Stimulated activated CD4-positive, alpha-beta T cell treated with anti-CD3 and anti-CD28 coated beads, Interleukin-4, amount 100 ng/mL, for 4 hours (primary cell): ENCODE data around the gene FHIP1B.

ENCODE experiments used
- DNase-seq, 2 experiments: peaks; one replicate each; pipeline ENCODE4 v3.0.0-alpha.2; 2020

The FHIP1B gene

GRCh38 chr11:6238902-6239301 is 4.5 kb upstream of the FHIP1B start, which contains the start of gene CNGA4:
TSS of gene CNGA4 (plus strand) at chr11:6239089. CDS start at chr11:6239207, 118 bp downstream.
- DNase-seq: no peak

DNA sequence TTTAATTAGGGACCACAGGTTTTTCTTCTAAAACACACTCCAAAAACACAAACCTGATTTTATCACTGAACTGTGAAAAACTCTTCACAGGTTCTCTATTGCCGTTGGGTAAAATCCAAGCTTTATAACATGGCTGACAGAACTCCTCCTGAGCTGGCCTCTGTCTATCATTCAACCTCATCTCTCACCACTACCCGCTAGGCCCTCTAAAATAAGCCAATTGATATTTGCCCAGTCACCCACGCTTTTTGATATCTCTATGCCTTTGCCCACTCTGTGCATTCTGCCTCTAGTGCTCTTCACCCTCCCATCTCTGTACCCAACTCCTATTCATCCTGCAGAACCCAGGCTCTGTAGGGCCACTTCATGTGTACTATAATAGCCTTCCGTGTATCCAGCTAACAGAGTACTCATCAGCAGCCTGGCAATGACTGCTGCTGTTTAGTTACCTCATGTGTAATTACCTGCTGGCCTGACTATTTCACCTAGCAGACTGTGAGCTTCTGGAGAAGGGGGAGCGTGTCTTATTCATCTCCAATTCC is 3.4 kb upstream of the FHIP1B start:
- DNase-seq: no peak

DNA sequence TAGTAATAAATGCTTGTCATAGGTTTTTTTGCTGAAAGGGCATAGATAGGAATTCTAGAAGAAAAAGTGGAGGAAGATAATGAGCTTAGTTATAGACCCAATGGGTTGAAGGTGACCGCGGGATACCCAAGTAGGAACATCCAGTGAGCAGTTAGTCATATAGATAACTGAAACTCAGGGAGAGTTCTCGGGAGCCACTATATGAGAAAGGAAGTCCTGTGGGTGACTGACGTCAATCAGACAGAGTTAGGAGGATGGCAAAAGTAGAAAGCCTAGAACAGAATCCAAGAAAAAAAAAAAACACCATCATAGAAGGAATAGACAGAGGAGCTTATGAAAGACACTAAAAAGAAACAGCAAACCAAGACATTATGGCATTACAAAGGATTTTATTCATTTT is 2.8 kb upstream of the FHIP1B start:
- no peak for DNase-seq

GRCh38 chr11:6233984-6234386 is 451 bp downstream of the FHIP1B start:
- peak in 1 of 2 experiments; percentile 11 for DNase-seq

DNA sequence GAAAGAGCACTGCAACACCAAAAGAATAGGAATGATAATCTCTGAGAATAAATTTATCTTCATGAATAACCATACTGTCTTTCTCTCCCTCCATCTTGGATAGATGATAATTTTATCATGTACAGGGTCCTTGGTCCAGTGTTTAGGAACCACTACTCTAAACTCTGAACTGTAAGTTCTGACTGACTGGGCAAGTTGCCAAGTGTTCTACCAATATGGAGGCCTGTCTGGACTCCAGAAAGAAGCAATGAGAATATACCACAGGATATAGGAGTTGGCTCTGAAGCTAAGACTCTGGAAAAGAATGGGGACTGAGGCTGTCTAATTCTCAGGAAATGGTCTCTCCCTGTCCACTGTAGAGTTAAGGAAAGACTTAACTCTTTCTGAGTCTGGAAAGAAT is 1.5 kb downstream of the FHIP1B start:
- no peak for DNase-seq

DNA sequence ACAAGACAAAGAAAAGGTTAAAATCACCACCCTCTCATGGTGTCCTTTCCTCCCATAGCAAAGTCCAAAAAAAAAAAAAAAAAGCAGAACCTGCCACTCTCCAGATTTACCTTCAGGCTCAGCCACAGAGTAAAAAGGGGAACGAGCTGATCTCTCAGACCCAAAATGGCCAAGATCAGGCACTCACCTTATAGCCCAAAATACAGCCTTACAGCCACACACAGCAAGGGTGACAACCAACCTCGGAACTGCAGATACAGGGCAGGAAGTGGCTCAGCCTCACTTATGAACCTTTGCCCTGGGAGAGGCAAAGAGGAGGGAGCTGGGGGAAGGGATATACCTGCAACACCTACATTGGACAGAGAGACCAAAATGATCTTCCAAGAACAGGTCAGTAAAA is 4.5 kb downstream of the FHIP1B start:
- no peak for DNase-seq

- DNase-seq: no peak
These were observed 5.9 kb downstream of the FHIP1B start for GRCh38 chr11:6228520-6228919.

GRCh38 chr11:6225896-6226295 is 8.5 kb downstream of the FHIP1B start:
- DNase-seq: no peak

DNA sequence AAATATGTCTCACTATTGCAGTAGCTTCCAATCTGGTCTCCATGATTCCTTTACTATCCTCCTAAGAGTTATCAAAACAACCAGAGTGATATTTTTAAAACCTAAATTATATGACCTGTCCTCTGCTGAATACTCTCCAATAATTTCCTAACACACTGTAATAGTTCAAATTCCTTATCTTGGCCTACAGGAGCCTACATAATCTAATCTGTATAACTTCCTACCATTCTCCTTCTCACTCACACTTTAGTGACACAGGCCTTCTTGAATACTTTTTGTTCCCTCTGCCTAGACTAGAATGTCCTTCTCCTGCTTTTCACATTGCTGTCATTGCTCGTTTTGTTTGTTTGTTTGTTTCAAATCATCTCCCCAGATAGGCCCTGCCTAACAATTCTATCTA is 9.4 kb downstream of the FHIP1B start:
- no peak for DNase-seq

DNA sequence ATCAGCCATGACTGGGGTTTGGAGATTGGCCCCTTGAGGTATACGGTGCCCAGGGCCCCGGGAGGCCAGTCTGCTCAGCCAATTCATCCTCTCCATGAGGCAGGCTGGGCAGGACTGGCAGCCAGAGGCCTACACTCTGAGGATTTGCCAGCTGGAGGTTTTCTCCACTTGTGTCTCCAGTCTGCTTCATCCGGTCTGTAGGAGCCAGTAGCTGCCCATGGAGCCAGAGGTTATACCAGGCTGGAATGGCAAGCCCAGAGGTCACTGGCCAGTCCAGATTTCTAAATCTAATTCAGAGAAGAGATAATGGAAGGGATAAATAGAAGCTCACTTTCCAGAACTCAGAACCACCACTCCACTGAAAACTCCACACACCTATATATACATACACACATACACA is 10.0 kb downstream of the FHIP1B start:
- no peak for DNase-seq

- DNase-seq: no peak
These were observed 10.6 kb downstream of the FHIP1B start for GRCh38 chr11:6223854-6224253.

DNA sequence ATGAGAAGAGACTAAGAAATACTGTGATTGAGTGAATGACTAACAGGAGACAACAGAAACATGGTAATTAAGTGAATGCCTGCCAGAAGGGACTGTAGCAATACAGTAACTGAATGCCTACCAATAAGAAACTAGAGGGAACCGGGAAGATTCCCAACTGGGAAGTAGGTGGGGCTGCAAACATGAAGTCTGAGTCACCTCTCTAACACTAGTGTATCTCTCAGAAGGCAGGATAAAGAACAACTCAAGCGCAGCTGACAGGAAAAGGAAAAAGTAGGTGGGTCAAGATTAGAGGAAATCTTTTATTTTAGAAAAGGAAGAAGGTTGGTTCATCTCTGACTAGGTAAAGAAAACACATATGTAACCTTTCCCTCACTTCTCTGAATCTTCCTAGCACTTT is 15.1 kb downstream of the FHIP1B start:
- DNase-seq: no peak

- DNase-seq: no peak
These were observed 16.7 kb downstream of the FHIP1B start for GRCh38 chr11:6217722-6218121.

DNA sequence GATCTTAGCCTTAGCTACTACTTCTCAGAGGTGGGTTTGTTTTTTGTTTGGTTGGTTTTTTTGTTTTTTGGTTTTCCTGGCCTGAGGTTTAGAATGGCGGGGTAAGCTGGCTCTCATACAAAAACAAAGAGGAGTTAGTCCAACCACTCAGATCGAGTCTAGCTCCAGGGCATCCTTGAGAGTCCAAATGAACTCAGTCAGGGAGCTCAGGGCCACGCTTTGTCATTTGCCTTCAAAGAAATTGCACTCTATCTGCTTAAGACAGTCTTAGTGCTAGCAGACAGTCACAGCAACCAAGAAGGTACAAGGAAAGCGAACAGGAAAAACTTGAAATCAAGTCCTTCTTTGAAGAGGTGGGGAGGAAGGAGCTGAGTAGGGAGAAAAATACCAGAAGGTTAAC is 17.9 kb downstream of the FHIP1B start:
- no peak for DNase-seq

DNA sequence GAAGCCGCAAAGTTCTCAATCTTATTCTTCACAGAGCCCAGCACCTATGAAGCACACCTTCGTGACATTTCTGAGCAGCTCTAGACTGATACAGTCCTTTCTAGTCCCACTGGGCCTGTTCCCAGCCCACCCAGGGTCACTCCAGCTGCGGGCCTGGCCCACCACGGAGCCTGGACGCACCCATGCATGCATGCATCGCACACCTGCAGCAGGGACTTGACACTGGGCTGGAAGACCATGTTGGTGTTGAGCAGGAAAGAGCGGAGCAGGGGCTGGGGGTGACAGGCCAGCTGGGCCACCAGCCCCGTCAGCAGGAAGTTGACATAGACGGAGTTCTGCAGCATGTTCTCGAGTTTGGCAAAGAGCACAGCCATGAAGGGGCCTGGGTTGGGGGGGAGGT is 19.9 kb downstream of the FHIP1B start:
- no peak for DNase-seq

- DNase-seq: no peak
These were observed 24.0 kb downstream of the FHIP1B start for GRCh38 chr11:6210274-6210955.

DNA sequence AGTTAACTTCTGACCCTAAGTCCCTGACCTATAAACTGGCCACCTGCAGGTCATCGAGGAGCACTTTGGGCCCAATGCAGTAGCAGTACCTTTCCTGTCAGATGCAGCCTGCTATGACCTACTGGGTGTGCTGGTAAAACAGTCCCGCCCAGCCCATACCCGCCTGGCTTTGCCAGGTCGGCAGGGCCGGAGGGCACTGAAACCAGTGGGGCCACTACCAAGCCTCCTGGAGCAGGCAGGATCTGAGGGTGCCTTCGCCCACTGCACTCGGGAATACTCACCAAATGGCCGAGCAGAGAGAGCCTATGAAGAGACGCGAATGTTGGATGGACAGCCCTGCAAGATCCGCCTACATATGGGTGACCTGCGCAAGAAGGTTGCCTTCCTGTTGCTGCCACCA is 24.6 kb downstream of the FHIP1B start:
- DNase-seq: no peak

GRCh38 chr11:6206456-6207180 is 27.8 kb downstream of the FHIP1B start:
- no peak for DNase-seq

- no peak for DNase-seq
These were observed 29.1 kb downstream of the FHIP1B start, which contains the start of gene C11orf42 for GRCh38 chr11:6205366-6205765. TSS of gene C11orf42 (plus strand) at chr11:6205557. CDS start at chr11:6205616, 59 bp downstream.

GRCh38 chr11:6204706-6205105 is 29.7 kb downstream of the FHIP1B start:
- DNase-seq: no peak

DNA sequence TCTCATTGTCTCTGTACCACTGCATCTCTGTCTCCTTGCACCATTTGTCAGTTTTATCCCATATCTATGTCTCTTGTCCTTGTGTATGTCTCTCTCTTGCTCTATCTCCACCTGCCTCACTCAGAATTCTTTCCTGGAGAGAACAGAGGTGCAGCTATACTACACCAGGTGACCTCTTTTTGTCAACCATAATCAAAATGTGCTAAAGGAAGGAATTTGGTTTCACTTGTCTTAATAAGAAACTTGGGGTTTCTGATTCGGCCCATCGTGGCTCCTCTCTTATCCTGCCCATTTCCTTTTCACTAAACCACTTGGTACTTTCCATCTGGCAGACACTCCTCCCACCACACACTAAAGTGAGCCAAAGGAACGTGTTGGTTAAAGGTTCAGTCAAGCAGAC is 31.1 kb downstream of the FHIP1B start:
- DNase-seq: no peak

- DNase-seq: no peak
These were observed 32.4 kb downstream of the FHIP1B start for GRCh38 chr11:6202041-6202440.

- no peak for DNase-seq
These were observed 33.0 kb downstream of the FHIP1B start for GRCh38 chr11:6201481-6201880.

- DNase-seq: no peak
These were observed 33.5 kb downstream of the FHIP1B start for GRCh38 chr11:6200975-6201374.
